ENCODE results near the gene MCM8.

Gene MCM8

GRCh38 chr20:5950271-5951031 is at the start of gene MCM8, which contains the start of gene TRMT6:
MCM8 (plus strand) TSS chr20:5950652; CDS start chr20:5952016, 1,364 bp downstream.
TRMT6 (minus strand) TSS chr20:5950533; CDS start chr20:5950405, 128 bp downstream.
- peak; percentile 81 for DNase-seq

GRCh38 chr20:5900908-5901307 is 49.5 kb upstream of the MCM8 start:
- no peak for DNase-seq

DNA sequence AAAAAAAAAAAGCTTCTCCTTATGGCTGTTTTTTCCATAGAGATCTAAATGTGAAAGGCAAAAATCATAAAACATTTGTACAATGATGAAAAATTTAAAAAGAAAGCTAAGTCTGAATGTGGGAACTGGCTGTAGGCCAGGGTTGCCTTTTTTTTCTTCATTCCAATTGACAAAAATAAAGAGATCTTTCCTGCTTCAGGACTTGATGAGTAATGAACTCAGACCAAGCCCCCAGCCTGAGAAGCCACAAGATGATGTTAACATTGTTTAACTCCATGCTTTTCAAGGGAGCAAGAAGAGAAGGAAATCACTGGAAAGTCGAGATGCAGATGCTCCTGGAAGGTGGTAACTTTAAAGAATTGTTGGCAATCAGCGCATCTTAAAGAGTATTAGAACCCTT is 41.5 kb upstream of the MCM8 start:
- DNase-seq, result no peak

GRCh38 chr20:5910186-5910585 is 40.3 kb upstream of the MCM8 start:
- no peak for DNase-seq

DNA sequence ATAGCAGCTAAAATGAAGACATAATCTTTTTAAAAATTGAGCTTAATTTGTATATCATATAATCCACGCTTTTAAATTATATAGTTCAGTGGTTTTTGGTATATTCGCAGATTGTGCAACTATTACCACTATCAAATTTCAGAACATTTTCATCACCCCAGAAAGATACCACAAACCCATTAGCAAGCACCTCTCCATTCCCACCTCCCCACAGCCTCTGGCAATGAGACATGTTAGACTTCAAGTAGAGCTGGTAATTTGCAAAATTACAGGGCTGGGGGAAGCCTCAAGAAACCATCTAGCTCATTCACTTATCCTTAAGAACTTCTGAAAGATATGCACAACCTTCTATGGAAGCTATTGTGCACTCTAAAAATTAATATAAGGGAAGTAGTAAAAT is 37.3 kb upstream of the MCM8 start:
- DNase-seq, result no peak

GRCh38 chr20:5914859-5915258 is 35.6 kb upstream of the MCM8 start:
- DNase-seq, result no peak

DNA sequence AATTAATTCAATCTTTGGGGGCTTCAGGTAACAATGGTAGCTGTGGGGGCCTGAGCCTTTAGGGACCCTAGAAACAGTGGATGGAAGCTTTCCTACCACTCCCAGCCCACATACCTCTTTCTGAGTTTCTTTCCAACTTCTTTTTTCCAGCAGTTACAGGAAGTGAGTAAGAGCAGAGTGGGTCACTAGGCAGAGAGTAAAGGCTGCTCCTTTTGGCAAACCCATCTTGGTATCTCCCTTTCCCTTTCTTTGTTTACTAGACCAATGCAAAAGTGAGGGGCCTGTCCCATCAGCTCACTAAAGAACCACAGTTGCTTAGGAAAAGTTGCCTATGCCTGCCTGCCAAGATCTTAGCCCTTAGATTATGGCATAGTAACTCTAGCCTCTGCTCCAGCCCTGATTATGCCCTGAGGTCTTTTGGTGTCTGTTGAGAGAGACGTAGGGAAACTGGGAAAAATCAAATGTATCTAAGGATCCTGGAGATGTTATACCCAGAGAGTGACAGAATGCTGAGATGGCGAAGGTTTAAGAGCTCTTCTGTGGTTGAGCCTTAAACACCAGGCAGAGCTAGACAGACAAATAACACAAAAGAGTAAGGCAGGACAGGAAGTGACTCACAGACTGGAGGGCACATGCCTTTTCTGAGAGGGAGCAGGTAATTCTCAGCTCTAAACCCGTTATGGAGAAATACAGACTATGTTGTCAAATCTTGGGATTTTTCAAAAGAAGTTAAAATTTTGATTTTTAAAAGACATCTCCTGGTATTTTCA is 31.4 kb upstream of the MCM8 start:
- DNase-seq, result no peak

DNA sequence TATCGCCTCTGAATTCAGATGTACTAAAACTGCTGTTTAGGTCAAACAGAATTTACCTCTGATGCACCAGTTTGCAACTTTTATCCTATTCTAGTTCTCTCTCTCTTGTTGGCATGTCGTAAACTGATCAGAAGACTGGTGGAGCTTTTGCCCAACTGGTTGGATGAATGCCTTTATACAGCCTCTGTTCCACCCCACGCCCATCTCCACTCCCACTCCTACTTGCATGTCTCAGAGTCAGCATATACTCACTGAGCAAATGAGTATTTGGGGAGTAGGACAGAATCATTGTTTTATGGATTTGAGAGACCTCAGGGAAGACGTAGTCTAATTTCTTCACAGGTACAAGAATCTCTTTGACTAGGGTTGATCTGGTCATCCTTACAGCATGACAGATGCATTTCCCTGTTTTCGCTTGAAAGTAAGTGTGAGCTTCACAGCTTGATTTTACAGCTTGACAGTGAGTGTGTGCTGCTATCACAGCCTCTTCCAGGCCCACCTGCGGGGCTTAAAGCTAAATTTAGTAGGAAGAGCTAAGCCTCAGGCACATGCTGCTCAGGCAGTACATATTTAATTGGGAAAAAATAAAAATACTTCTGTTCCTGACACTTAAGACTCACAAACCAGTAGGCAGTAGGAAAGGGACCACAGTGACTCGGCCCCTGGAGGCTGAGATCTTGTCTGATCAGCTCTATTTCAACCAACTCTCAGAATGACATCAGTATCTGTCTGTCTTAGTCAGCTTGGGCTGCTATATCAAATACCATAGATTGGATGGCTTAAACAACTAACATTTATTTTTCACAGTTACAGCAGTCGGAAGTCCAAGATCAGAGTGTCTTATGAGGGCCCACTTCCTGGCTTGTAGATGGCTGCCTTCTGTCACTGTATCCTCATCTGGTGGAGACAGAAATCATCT is 30.6 kb upstream of the MCM8 start:
- DNase-seq, result no peak

- no peak for DNase-seq
Observed at GRCh38 chr20:5920581-5920980, 29.9 kb upstream of the MCM8 start.

GRCh38 chr20:5923493-5923892 is 27.0 kb upstream of the MCM8 start:
- DNase-seq, result no peak

GRCh38 chr20:5925551-5925950 is 24.9 kb upstream of the MCM8 start:
- no peak for DNase-seq

DNA sequence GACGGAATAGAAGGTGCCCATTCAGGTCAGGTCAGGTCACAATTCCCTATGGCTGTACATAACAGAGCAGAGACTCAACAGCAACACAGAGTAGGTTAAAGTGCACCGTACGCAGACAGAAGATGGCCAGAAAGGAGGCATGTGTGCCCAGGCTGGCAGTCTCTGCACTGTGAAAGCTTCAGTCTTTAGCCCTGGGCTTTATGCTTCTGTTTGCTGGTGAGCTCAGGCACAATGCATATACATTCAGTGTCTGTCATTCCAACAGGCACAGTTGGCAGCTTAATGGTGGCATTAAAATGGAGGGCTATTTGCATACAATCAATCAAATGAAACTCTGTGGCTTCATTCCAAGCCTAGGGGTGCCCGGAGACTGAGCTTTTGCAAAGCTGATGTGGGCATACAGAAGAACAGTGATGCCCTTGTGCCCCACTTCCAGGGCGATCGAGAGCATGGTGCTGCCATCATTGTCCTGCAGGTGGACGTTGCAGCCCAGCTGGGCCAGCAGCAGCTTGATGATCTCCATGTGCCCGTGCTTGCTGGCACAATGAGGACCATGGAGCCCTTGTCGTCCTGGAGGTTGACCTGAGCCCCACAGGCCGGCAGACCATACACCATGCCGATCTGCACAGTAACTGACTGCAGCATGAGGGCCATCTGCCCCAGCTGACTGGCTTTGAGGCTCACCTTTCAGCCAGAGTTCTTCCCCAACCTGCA is 22.5 kb upstream of the MCM8 start:
- no peak for DNase-seq

GRCh38 chr20:5928836-5929715 is 21.4 kb upstream of the MCM8 start:
- DNase-seq, result no peak

DNA sequence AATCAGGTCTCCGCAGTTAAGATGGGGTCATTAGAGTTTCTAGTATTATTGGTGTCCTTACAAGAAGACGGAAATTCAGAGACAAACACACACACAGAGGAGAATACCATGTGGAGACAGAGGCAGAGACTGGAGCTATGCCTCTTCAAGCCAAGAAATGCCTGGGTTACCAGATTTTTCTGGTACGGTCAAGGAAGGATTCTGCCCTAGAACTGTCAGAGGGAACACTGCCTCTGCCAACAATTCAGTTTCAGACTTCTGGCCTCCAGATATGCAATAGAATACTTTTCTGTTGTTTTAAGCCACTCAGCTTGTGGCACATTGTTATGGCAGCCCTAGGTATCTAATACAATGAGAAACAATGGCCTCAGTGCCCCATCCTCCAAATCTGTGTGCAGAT is 19.0 kb upstream of the MCM8 start:
- DNase-seq, result no peak

- DNase-seq, result no peak
Observed at GRCh38 chr20:5932796-5933195, 17.7 kb upstream of the MCM8 start.

DNA sequence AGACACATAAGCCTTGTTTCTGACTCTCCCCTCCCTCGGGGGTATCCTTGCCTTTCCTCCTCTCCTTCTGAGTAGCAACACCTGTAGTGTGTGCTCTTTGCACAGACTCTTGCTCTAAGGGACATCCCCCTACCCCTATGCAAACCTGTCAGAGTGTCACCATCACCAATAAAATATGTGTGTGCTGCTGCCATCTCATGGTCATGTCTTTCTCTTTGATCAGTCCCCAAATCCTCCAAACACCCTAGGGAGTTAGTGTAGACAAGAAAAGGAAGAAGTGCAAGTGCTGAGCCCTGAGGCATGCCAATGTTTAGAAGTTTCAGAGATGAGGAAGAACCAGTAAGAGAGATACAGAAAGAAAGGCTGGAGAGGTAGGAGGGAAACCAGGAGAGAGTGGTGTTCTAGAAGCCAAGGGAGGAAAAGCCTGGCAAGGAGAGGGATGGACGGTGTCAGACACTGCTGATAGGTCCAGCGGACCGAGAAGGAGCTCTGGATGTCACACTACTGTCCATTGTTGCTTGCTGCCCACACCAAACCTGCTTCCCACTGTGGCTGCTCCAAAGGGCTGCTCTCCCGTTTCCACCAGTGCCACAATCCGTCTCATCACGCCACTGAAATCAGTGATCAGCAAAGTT is 16.5 kb upstream of the MCM8 start:
- DNase-seq, result no peak

DNA sequence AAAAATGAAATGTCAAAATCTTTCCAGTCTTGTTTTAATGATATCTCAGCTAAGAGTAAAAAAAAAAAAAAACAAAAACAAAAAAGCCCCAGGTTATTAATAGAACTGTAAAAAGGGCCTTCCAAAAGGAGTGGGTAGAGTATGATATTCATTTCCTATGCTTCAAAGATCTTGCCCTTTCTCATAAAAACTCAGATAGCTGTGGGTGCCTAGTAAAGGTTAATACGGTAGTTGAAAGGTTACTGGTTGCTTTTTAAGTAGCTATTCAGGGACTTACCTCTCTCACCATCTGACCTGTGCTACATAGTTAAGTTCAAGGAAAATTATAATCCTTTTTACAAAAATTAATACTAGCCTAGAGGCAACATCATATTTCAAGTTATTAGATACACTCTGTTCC is 15.1 kb upstream of the MCM8 start:
- no peak for DNase-seq

DNA sequence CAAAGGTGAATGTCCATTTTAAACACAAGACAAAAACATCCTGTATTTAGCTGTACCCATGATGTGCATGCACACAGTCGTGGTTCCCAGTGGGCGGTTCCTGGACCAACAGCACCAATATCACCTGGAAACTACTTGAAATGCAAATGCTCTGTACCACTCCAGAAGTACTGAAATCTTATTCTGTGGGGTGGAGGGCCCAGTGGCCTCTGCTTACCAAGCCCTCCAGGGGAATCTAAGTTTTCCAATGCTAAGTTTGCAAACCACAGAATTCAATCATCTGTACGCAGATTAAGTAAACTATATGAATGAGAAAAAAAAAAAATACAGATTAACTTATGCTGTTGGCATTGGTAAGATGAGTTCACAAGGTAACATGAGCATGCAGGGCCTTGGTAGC is 14.2 kb upstream of the MCM8 start:
- DNase-seq, result no peak

DNA sequence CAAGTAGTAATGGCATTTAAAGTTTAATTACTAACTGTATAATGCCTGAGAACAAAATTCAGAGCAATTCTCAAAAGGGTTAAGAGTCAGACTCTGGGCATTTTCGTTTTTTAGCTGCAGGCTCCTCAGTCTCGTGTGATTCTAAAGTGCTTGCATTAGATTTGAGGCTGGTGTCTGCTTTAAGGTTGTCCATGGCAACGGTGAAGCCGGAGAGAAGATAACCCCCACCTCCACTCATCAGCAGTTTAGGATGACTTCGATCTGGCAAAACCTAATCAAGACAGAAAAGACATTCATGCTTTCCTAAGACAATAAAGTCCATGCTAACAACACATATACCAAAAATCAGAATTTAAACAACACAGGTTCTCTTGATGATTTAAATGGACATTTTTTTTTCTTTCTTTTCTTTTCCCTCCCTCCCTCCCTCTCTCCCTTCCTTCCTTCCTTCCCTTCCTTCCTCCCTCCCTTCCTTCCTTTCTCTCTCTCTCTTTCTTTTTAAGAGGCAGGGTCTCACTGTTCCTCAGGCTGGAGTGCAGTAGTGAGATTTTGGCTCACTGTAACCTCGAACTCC is 11.9 kb upstream of the MCM8 start:
- no peak for DNase-seq

DNA sequence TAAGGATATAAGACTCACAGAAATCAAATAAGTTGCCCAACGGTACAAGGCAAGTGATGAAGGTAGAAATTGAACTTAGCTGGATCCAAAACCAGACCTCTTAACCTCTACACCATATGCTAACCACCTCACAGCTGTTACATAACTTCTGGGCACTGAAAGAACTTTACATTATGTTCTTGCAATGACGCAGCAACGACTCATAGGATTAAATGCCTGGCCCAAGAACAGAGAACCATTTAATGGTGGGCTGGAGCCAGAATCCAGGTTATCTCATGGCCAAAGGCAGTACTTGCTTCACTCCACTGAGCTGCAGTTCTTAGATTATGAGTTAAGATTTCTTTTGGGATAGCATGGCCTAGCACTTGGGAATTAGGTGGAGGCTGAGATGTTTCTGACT is 4.5 kb upstream of the MCM8 start:
- DNase-seq, result no peak

- no peak for DNase-seq
Observed at GRCh38 chr20:5947276-5947675, 3.2 kb upstream of the MCM8 start.

All from NCI-H2107 (cell line).